Measurements from ENCODE around the gene USH1C.

USH1C gene

DNA sequence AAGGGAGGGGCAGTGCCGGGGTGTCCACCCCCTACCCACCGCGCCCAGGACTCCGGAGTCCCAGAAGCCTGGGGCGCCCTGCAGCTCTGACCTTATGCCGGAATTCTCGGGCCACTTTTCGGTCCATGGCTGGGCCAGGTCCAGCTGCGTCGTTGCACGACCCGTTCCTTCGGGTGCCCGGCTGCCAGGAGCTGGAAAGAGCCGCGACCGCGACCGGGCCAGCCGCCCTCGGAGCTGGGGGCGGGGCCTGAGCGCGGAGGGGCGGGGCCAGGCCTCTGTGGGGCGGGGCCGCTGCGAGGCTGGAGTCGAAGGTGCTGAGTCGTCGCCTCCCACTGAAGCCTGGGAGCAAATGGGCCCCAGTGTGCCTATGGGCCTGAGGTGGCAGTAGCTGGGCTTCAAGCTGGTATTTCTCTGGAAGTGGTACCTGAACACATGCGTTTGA is at the start of gene USH1C:
Gene USH1C, minus strand, starts transcription at position 236 of the 442 bp plus-strand sequence. Its CDS starts 109 bp downstream, at position 127.
- no peak for DNase-seq

DNA sequence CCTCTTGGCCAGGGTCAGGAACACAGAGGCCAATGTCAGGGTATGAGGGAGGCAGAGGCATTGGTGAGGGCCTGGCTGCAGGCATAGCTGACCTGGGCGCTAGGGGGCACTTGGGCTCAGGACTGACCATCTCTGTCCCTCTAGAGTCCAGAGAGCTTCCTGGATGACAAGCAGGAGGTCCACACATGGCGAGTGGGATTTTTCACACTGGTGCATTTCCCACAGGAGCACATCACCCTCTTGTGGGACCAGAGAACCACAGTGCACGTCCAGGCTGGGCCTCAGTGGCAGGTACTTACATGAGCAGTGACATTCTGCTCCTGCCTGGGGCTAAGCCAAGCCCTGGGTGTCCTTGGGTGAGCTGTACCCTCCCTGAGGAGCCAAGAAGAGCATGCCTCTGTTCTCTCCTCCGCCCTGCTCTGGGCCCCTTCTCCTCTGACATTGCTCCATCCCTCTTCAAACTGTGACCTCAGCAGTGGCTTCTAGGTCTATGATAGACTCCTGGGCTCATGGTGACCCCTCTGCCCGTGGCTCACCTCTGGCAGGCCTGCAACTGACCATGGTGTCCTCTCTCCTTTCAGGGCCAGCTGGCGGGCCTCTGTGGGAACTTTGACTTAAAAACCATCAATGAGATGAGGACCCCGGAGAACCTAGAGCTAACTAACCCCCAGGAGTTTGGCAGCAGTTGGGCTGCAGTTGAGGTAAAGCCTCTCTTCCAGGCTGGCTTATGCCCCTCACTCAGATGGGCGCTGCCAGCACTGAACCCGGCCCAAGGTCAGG is 49.4 kb upstream of the USH1C start:
- no peak for DNase-seq

- no peak for DNase-seq
Measured at GRCh38 chr11:17591293-17591692, 47.1 kb upstream of the USH1C start.

- DNase-seq: no peak
Measured at GRCh38 chr11:17590463-17590862, 46.2 kb upstream of the USH1C start.

DNA sequence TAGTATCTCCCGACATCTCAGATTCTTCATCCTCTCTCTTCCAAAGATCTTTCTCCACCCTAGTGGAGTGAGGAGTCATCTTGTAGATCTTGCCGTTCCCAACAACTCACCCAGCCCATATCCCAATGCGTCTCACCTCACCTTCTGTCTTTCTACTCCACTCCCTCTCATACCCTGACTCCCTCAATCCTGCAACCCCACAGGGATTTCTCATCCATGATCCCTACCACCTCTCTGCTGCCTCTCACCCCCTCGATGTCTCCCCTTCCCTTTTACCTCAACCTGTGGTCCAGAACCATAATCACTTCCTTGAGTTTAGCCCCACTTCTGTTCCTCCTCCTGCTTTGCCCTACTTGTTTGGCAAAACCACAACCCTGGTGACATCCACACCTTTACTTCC is 44.5 kb upstream of the USH1C start:
- DNase-seq: no peak

GRCh38 chr11:17588166-17588565 is 44.0 kb upstream of the USH1C start:
- no peak for DNase-seq

DNA sequence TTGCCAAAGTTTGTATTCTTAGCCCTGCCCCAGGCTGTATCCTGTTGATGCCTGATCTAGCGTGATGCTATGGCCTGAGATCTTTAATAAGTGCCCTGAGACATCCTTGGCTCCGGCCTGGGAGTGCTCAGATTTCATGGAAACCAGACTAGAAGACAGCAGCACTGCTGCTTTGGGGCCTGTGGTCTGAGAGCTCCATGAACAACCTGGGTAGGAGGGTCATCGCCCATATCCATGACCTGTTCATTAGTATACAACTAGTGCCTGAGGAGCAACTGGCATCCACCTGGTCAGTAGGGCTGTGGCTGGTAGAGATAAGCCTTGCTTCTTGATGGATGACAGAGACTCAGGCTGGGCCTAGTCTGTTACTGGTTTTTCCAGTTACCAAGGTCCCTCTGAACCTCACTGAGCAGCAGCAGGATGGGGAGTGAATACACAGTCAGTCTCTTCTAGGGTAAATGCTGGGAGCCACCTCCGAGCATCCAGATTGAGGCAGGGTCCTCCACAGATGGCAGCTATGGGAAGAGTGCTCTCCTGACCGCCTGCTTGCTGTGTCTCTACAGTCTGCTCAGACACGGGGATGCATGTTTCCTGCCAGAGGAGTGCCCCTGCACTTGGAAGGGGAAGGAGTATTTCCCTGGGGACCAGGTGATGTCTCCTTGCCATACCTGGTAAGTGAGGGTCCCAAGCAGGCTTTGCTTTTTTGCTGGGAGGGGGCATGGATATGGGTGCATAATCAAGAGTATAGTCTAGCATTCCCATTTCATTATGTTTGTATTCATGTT is 41.9 kb upstream of the USH1C start:
- DNase-seq: no peak

GRCh38 chr11:17581732-17582053 is 37.5 kb upstream of the USH1C start:
- no peak for DNase-seq

GRCh38 chr11:17581036-17581731 is 37.0 kb upstream of the USH1C start:
- DNase-seq: no peak

- no peak for DNase-seq
Measured at GRCh38 chr11:17580271-17580670, 36.1 kb upstream of the USH1C start.

- no peak for DNase-seq
Measured at GRCh38 chr11:17579451-17579850, 35.2 kb upstream of the USH1C start.

- DNase-seq: no peak
Measured at GRCh38 chr11:17578958-17579357, 34.7 kb upstream of the USH1C start.

DNA sequence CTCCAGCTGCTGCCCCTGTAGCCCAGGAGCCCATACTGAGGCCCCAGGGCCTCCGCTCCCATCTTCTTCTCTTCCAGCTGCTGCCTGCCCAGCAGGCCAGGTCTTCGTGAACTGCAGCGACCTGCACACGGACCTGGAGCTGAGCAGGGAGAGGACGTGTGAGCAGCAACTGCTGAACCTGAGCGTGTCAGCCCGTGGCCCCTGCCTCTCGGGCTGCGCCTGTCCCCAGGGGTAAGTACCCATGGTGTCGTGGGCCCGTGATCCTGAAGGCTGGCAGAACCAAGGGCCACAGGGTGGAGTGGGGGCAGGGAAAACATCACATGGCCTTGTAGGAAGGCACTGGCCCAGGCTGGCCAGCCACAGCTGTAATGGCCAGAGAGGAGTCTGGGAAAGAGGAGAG is 34.1 kb upstream of the USH1C start:
- DNase-seq: no peak

DNA sequence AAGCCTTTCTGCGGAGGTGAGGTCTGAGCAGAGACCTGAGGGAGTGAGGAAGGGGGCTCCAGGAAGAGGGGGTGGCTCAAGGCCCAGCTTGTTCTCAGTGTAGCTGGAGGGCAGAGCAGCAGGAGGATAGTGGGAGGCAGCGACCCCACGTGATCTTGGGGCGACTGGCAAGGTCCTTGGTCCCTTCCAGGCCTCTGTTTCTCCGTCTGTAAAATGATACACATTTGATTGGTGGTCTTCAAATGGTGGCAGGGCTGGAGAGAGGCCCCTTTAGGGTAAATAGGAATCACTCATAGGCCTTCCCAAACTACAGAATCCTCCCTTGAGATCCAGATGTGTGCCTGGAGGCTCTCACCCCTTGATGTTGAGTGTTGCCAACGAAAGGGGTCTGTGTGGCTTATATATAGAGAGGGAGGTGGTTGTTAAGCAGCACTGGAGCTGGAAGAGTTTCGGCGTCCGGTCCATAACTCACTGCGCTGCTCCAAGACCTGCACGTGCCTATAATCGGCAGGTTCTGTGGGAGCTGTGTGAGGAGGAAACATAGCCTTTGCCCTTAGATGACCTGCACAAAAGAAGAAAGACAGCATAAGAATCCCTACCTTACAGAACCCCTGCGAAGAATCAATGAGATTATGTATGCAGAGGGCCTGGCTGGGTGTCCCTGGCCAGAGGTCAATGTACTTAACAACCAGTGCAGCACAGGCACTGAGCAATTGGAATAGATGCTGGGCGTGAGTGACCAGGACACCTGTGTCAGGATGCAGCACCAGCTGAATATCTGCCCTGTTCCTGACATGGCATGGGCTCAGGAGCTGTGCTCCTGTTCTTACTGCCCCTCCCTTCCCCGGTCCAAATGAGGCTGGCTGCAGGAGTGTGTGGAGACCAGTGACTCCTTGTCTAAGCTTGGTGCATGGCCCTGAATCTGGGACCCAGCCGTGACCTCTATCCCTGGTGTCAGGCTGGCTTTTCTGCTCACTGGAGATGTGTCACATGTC is 31.5 kb upstream of the USH1C start:
- DNase-seq: no peak

DNA sequence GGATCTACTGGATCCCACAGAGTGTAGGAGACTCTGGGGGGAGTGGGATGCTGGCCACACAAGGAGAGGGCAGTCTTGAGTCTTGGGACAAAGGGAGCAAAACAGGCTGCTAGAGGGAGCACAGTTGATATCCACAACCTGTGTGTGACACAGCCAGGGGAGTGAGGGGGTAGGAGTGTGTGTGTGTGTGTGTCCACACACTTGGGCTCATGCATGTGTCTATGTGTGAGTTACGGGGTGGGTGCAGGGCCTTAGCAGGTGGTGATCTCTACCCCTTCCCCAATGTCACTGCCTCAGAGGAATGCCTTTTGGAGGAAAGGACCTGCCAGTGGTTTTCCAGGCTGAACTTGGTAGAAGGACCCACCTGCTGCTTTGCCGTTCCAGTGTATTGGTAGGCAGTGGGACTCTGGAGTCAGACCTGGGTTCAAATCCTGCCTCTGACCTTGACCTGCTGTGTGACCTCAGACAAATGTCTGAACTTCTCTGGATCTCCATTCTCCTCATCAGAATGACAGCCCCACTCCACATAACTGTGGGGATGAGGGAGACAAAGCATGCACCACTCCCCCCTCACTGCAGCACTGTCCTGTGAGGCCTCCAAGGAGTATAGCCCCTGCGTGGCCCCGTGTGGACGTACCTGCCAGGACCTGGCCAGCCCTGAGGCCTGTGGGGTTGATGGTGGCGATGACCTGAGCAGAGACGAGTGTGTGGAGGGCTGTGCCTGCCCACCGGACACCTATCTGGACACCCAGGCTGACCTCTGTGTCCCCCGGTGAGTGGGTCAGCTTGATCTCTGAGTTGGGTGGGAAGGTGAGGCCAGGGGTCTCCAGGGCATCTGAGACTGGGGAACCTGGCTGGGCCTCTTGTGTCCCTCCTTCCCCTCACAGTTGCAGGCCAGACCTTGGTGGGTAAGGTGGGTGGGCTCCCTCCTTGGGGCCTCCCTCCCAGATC is 30.2 kb upstream of the USH1C start:
- DNase-seq: no peak

DNA sequence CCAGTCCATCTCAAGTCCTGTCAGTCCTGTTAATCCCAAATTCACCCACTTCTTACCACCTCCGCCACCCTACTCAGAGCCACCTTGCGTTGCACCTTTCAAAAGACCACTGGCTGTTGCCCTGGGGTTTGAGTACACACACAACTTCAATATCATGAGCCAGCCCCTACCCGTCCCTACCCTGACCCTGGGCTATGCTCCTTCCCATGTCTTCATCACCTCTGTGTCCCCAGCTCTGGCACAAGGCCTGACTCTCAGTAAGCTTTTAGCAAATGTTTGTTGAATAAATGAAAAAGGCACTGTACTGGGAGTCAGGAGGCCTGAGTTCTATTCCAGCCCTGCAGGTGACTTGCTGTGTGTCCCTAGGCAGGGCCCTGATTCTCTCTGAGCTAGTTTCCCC is 29.3 kb upstream of the USH1C start:
- DNase-seq: no peak

GRCh38 chr11:17572791-17573460 is 28.7 kb upstream of the USH1C start:
- no peak for DNase-seq

DNA sequence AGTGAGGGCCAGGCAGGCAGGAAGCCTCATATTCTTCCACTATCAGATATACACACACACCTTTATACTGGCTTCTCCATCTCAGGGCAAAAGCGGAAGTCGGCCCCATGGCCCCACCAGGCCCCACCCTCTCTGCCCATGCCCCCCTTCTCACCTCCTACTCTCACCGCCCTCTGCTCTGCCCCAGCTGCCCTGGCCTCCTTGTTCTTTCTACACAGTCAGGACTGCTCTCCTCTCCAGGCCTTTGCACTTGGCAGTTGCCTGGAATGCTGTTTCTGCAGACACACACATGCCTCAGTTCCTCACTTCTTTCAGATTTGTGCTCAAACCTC is 28.1 kb upstream of the USH1C start:
- no peak for DNase-seq

GRCh38 chr11:17571431-17572358 is 27.5 kb upstream of the USH1C start:
- no peak for DNase-seq

DNA sequence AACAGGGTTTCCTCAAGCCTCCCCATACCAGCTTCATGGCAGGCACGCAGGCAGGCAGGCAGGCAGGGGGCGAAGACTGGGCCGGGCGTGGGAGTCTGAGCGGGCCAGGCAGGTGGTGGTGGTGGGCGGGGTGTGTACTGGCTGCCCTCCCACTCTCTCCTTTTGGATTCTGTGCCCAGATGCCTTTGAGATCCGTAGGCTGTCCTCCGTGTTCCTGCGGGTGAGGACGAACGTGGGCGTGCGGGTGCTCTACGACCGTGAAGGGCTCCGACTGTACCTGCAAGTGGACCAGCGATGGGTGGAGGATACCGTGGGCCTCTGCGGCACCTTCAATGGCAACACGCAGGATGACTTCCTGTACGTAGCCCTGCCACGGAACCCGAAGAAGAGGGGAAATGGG is 25.8 kb upstream of the USH1C start:
- DNase-seq: no peak

Measured in NCI-H524 treated with DMSO at 0.1 percent for 48 hours (cell line).